Upper lobe of right lung (tissue), 1 donor: Measurements from ENCODE around the gene CHODL. TPM values are rescaled to one million over a fixed set of nuclear protein-coding genes. Genes with fewer than 3 reads are reported as not detected.

Experiments
- ATAC-seq: fragments of 200-7000 bp; cut with Tn5 transposase; one replicate; pipeline ENCODE4 v1.9.1; 2020; ENCODE audit warnings: mild to moderate bottlenecking, moderate library complexity
- DNase-seq: peaks from one replicate; pipeline ENCODE4 v3.0.0-alpha.2; 2020
- H3K27ac ChIP-seq: fragments of 200-600 bp; one replicate; pipeline ENCODE4 v1.8.0; 2022
- H3K27me3 ChIP-seq: fragments of 200-600 bp; one replicate; pipeline ENCODE4 v1.8.0; 2022; ENCODE audit warnings: mild to moderate bottlenecking
- H3K36me3 ChIP-seq: fragments of 200-600 bp; one replicate; pipeline ENCODE4 v1.8.0; 2022
- H3K4me1 ChIP-seq: fragments of 200-600 bp; one replicate; pipeline ENCODE4 v1.8.0; 2022
- H3K4me3 ChIP-seq: fragments of 200-600 bp; one replicate; pipeline ENCODE4 v1.8.0; 2022; ENCODE audit warnings: mild to moderate bottlenecking
- H3K9me3 ChIP-seq: fragments of 200-600 bp; one replicate; pipeline ENCODE4 v1.8.0; 2022
- intact Hi-C: fragments of 100-400 bp; cut with DNase I; formaldehyde crosslinking; loops from one replicate; pipeline ENCODE4 v1.11.0; 2022
- total RNA-seq: library from RNA; stranded (reverse); fragmentation: NEBNext Ultra II Directional; extraction: Animal tissue kit (Norgen Biotek cat#: 25700); gene quantifications from one replicate; pipeline ENCODE4 v1.2.1, GENCODE V29; 2021
- TF ChIP-seq, protein P1 (sequence below): fragments of 200-600 bp; IDR thresholded peaks from one replicate; pipeline ENCODE4 v1.8.0; 2022; ENCODE audit warnings: antibody characterized with exemption
- donor health status: DM: no; HTN: yes; CAD: no; lungs with severe emphysema.

The CHODL gene
- total RNA-seq, 1 donor from 2014 or later, result 0.26 TPM

DNA sequence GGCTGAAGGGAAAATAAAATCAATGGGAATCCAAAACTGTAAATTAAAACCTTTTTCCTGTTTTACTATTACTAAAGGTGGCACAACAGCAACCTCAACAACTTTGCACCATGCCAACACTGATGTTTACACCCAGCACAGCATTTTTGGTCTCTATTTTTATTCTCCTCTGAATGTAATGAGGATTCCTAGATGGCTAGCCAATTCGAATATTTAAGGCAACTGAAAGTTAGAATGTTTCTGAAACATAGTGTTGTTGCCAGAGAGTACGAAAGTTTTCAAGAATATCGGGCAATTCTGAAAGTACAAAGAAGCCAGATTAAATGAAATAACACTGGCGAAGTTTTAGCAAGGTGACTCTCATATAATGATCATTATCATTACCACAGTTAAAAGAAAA, 40.7 kb downstream of the CHODL start:
- TF ChIP-seq, protein P1, sequence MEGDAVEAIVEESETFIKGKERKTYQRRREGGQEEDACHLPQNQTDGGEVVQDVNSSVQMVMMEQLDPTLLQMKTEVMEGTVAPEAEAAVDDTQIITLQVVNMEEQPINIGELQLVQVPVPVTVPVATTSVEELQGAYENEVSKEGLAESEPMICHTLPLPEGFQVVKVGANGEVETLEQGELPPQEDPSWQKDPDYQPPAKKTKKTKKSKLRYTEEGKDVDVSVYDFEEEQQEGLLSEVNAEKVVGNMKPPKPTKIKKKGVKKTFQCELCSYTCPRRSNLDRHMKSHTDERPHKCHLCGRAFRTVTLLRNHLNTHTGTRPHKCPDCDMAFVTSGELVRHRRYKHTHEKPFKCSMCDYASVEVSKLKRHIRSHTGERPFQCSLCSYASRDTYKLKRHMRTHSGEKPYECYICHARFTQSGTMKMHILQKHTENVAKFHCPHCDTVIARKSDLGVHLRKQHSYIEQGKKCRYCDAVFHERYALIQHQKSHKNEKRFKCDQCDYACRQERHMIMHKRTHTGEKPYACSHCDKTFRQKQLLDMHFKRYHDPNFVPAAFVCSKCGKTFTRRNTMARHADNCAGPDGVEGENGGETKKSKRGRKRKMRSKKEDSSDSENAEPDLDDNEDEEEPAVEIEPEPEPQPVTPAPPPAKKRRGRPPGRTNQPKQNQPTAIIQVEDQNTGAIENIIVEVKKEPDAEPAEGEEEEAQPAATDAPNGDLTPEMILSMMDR, result no peak
- H3K27me3 ChIP-seq, result no peaks in the 10 kb centered on the region
- intact Hi-C loops, result no loop called here
- H3K9me3 ChIP-seq, result no peaks in the 10 kb centered on the region
- H3K36me3 ChIP-seq, result no peaks in the 10 kb centered on the region
- no peak overlapping the region for H3K4me3 ChIP-seq
- no peaks in the 10 kb centered on the region for H3K4me1 ChIP-seq
- ATAC-seq (no peak), DNase-seq (no peak)
- H3K27ac ChIP-seq, result no peak overlapping the region

DNA sequence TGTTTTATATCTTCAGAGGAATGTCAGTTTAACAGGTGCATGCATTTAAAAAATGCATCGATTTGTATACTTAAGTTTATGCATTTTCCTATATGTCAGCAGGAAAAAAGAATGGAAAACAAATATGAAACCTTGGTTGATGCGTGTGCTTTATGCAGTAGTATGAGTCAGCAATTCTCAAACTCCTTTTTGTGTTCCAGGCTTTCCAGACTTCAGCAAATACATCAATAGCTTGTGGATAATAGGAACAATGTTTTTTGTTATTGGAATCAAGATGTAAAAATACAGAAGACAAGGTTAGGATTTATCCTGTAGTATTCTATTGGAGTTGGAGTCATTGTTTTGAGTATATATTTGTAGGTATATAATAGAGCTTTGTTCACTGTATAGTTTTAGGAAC, 45.2 kb downstream of the CHODL start:
- DNase-seq (no peak), ATAC-seq (no peak)
- Histone ChIP-seq H3K4me1 (no peaks in the 10 kb centered on the region), H3K27me3 (no peaks in the 10 kb centered on the region), H3K36me3 (no peaks in the 10 kb centered on the region), H3K27ac (no peak overlapping the region), H3K4me3 (no peak overlapping the region), H3K9me3 (no peaks in the 10 kb centered on the region)
- intact Hi-C loops, result no loop called here
- TF ChIP-seq, protein P1, result no peak

DNA sequence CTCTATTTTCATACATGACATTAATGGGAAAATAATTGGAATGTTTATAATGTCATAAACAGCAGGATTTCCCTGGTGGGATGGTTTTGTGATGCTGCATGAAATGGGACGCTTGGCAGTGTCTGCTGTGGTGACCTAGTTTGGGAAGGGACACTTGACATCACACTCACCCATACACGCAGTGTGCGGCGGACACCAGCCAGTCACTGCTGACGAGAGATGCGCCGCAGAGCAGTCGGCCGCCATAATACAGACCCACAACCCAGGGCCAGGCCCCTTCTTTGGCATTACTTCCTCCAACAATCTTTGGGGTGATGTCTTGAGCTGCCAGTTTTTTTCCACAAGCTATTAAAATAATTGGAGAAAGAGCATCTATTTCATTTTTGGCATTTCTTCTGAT, 49.5 kb downstream of the CHODL start:
- Histone ChIP-seq H3K4me3 (no peak overlapping the region), H3K36me3 (no peaks in the 10 kb centered on the region), H3K9me3 (no peaks in the 10 kb centered on the region), H3K4me1 (no peaks in the 10 kb centered on the region), H3K27ac (no peak overlapping the region), H3K27me3 (no peaks in the 10 kb centered on the region)
- DNase-seq, result no peak
- ATAC-seq, result peak; percentile 35
- intact Hi-C loops, result no loop called here
- TF ChIP-seq, protein P1, result no peak

DNA sequence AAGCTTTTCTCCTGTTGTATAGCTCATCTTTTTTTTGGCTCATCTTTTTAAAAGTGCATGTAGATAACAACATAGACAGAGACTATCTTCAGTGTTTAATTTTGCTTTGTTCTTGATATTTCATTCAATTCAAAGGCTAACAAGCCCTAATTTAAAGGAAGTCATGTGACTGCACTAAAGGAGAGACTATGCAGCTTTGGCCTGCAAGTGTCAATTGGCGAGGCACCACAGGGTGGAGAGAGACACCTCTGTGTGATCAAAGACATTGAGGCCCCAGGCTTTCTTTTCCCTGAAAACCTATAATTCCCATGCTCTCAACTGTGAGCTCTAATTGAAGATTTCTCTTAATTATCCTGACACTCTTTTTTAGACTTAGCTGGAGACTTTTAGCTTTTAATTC, 53.6 kb downstream of the CHODL start:
- H3K9me3 ChIP-seq, result no peaks in the 10 kb centered on the region
- no peak overlapping the region for H3K4me3 ChIP-seq
- H3K27me3 ChIP-seq, result no peaks in the 10 kb centered on the region
- ATAC-seq (no peak), DNase-seq (no peak)
- intact Hi-C loops, result no loop called here
- TF ChIP-seq, protein P1, result no peak
- no peaks in the 10 kb centered on the region for H3K36me3 ChIP-seq
- no peak overlapping the region for H3K27ac ChIP-seq
- no peaks in the 10 kb centered on the region for H3K4me1 ChIP-seq

Other genes with a start within 250 kb of the CHODL start
- gene TMPRSS15, start 159.0 kb downstream of the CHODL start, total RNA-seq, result not detected